G401.6 (cell line): ENCODE measurements around the gene OTX2.

Experiments
- FAIRE-seq: peaks from 2 replicates; lab custom pipeline; 2012; peaks lifted over from hg19 to GRCh38; lab: Jason Lieb, UNC

OTX2 gene

DNA sequence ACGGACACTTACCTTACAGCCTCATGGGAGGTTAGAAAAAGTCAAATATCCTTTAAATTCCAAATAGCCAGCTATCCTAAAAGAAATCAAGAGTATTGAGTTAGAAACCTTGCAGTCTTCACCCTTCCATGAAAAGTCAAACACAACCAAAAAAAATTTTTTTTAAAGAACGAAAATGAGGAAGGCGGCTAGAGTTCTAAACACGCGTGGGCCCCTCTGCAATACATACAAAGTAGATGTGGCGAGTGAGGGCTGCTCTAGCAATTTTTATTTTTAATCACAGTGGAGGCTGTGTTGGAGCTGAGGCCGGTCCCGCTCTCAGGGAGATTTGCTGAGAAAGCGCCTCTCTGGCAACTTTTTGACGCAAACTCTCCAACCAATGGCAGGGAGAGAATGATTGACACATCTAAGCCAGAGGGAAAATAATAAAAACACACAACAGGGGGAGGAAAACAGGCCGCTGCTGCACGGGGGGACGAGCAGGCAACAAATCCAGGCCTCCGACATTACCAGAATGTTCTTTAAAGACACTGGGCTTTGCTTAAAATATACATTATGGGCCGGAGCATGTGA is at the start of gene OTX2:
Gene OTX2 (minus strand): TSS at position 333 of the 573 bp plus-strand sequence. CDS start 5,023 bp downstream, outside the sequence.
- FAIRE-seq: peak; percentile 98

DNA sequence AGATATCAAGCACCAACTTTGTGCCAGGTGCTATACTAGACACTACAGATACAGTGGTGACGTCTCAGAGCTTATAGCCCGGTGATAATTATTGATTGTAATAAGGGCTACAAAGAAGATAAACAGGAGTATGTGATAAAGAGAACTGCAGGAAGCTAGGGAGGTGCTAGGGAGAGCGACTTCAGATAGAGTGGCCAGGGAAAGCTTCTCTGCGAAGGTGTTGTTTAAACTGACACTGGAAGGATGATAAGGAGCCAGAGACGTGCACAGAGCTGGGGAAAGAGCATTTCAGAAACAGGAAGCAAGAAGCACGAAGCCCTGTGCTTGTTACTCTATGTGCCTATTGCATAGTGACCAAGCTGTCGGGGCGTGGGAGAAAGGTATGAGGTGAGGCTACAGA is 48.1 kb upstream of the OTX2 start:
- no peak for FAIRE-seq

DNA sequence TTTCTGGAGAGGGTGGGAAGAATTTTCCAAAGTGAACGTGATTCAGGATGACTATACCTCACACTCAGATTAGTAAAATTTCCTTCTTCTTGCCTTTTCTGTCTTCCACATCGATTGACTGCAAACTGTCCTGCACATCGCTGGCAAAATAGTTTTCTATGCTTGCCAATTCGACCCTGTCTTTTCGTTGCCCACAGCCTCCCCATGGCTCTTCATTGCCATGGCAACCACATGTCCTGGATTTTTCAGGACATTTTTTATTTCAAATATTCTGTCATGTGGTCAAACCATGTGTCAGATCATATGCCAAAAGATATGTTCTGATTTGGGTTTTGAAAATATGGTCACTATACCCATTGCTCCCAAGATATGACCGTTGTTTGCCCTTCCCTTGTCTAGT is 46.9 kb upstream of the OTX2 start:
- FAIRE-seq: no peak

DNA sequence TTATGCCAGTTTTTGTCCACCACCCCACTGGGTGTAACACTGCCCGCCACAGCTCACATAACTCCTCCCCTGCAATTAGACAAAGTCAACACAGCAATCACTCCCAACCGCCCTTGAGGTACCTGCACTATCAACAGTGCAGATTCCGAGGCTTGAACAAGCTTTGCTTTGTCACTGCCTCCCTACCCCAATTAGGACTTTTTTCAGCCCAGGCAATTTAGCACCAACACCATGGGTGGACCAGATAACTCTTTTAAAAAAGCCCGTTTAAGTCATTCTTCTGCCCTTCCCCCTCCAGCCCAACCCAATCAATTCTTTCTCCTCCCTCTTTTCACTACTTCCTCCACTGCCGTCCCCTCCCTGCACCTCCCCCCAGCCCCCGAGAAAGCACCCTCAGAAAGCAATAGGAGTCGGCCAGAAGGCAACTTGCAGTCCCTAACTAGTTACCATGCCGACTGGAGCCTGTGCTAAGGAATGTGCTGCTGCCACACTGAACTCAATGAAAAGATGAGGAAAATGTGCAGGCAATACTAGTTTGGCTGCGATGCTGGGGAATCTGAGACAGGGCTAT is 45.7 kb upstream of the OTX2 start:
- FAIRE-seq: peak; percentile 90

DNA sequence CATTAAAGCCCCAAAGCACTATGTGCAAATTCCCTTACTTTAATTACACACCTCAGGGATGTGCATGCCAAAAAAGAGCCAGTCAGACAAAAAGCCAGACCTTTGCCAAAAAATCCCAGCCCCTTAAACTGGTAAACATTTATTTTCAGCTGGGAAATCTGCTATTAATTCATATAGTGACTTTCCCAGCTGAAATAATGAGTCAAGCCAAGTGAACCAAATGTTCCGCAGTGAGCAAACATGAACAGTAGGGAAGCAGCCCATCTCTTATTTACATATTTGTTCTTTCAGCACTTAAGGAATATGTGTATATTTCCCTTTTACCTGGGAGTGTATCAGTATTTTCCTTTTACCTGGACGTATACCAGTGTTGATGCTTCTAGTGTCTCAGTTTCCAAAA is 44.0 kb upstream of the OTX2 start:
- FAIRE-seq: no peak

DNA sequence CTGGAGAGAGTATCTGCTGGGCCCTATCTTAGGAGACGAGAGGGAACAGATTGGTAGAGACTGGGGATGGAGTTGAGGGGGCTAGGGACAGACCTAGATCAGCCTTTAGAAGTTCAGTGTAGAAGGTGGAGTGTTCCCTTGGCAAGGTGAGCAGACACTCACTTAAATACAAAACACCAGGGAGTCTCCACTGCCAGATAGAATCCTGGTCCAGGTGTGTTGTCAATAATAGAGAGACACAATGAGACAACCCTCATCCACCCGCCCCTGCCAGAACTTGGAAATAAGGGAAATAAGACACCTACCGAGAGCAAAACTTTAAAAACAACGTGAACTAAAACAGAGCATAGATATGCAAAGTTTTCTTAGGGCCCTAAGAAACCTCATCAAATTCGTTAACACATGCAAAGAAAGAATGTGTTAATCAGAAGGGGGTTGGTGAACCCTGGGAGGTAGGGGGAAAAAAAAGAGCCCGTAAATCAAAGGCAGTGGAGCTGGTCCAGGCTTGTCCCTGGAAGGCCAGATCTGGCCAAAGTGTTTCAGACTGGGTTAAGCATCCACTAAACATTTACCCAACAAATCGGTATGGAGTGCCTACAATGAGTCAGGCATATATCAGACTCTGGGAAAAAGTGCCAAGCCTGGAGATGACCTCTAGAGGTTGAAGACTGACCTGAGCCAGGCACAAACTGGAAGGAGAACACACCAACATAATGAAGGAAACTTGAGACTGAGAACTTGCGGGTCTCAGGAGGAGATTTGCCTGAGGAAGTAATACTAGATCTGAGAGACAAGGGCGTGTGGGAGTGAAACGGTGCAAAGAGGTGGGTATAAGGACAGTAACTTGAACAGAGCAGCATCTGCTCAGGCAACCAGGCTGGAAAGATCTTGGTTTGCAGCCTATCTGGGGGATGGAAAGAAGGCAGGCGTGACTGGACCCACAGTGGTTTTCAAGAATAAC is 37.0 kb upstream of the OTX2 start:
- no peak for FAIRE-seq

DNA sequence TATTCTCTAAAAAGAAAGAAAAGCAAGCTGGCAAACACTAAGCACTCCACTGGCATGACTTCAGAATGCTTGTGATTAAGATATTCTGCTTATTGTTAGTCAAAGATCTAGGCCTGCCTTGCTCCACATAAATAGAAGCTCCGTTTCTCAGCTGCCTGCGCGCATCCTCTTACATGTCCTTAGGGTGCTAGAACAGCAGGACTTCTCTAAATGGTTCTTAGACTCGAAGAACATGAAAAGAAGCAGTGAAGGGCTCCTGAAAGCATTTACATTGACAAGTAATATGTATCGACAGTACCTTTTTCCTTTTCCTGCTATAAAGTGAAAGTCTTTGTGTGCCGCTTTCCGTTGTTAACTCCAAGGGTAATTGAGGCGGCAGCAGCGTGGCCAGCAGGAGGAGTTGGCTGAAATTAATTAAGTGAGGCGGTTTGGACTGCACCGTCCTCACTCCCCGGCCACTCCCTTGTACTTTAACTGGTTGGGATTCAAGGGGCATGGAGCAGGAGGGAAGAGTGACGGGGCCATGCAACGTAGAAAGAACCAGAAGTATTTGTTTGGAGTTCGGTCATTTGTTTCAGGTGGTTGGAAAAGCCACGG is 34.2 kb upstream of the OTX2 start:
- no peak for FAIRE-seq

DNA sequence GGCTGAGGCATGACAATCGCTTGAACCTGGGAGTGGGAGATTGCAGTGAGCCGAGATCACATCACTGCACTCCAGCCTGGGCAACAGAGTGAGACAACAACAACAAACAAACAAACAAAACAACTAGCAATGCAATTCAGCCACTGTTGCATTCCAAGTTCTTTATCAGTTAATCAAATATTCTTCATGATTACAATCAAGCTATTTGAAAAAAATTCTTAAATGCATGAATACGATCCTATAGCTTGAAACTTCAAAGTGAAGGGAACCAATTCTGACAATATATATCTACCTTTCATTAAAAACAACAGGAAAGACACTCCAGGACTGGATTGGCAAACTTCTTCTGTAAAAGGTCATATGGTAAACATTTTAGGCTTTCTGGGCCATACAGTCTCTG is 31.3 kb upstream of the OTX2 start:
- no peak for FAIRE-seq

DNA sequence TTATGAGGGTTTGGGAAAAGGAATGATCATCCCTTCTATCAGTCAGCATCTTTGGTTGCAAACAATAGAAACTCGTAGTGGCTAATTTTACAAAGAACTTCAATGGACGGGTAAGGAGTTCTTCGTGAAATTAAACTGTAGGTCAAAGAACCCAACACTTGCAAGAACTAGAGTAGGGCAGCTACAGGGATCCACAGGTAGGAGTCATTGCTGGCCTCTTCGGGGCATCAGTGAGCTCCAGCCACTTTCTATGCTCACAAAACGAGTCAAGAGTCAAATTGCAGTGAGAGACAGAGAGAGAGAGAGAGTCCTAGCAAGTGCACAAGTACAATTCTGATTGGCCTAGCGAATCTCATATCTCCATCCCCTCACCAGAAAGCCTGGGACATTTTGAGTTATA is 29.9 kb upstream of the OTX2 start:
- no peak for FAIRE-seq

DNA sequence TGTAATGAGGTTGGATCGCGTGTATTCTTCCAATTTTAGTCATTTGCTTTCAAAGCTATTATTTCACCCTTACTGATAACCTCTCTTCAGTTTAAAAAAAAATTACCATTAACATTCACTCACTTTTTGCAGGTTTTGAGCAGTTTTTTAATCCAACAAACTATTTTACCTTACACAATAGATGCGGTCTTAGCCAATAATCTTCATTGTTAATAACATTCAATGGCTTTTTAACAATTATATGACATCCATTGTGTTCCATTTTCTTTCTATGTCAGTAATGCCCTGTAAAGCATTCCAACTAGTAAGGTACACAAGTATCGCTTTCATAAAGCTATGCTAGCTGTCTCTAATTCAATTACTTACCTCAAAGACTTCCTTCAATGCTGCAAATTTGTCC is 18.9 kb upstream of the OTX2 start:
- no peak for FAIRE-seq

DNA sequence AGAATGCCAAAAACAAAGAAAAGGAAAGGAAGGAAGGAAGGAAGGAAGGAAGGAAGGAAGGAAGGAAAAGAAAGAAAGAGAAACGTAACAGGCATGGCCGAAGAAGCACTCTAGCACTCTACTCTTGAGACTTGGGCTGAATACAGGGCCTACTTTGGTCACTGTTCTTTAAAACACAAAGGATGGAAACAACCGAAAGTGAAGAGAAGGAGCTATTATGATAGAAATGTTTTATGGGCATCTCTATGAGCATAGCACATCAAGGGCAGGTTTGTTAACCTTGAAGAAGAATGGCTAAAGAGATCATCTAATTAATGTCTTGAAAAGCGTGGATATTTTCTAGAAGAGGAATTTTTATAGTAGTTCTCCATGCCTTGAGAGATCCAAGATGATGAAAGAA is 15.9 kb upstream of the OTX2 start:
- no peak for FAIRE-seq

DNA sequence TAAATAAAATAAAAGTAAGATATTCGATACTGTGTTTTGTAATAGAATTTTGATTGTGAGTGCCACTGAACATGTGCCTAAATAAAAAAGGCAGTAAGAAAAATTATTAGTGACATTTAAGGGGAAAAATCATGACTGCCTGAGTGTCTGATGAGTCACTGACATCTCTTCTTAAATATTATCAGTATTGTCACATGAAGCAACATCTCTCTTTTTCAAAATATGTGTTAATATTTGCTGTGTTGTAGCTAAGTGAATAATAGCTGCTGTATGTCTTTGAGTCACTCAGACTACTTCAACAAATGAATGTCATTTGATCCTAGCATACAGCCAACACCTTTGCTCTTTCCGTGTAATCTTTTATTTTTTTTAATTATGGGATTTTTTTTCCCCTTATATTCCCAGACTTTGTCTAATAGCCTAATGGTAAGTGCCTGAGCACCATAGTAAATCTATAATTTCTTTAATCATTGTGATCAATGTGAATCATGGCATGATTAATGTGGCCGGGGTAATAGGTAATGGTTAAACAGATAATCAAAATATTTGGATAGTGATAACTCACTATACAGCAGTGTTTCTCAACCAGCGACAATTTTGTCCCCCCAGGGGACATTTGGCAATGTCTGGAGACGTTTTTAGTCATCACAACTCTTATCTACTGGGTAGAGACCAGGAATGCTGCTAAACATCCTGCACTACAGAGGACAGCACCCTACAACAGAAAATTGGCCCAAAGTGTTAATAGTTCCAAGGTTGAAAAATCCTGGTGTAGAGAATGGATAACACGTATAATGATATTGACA is 11.7 kb upstream of the OTX2 start:
- no peak for FAIRE-seq

DNA sequence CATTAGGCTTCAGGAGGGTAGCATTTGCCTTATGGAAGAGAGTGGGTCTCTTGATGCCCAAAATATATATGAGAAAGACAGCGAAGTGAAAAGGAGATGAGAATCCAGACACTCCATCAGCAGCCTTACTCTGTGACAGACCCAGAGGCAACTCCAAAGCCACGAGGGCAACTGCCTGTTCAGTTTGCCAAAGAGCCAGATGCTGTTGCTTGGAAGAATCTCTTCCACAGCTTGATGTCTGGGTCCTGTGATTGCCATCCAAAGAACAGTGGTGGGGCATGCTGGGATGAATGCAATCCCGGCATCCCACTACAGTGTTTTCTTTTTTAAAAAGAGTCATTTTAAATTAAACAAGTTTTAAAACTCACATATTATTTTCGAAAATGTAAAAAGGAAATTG is 10.9 kb upstream of the OTX2 start:
- no peak for FAIRE-seq

DNA sequence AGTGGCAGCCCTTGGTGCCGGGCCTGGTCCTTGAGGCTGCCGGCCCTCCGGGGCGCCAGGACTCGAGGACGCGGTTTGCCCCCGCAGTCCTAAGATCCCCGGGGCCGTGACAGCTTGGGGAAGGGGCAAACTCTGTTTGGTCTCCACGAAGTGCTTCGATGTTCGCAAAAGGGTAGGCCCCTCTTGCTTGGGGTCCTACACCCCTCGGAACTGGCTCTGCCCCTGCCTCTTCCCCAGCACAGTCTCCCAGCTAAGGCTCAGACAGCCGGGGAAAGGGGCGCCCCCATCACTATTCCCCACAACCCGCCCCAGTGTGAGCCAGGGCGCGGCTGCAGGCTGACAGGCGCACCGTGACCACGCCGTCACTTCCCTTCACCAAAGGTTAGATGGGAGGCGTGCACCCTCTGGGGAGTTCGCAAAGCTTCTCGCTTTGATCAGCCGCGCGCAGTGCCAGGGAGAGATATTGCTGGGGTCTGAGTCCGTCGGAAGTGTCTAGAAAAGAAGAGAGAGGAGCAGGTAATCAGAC is 7.2 kb upstream of the OTX2 start:
- FAIRE-seq: no peak

DNA sequence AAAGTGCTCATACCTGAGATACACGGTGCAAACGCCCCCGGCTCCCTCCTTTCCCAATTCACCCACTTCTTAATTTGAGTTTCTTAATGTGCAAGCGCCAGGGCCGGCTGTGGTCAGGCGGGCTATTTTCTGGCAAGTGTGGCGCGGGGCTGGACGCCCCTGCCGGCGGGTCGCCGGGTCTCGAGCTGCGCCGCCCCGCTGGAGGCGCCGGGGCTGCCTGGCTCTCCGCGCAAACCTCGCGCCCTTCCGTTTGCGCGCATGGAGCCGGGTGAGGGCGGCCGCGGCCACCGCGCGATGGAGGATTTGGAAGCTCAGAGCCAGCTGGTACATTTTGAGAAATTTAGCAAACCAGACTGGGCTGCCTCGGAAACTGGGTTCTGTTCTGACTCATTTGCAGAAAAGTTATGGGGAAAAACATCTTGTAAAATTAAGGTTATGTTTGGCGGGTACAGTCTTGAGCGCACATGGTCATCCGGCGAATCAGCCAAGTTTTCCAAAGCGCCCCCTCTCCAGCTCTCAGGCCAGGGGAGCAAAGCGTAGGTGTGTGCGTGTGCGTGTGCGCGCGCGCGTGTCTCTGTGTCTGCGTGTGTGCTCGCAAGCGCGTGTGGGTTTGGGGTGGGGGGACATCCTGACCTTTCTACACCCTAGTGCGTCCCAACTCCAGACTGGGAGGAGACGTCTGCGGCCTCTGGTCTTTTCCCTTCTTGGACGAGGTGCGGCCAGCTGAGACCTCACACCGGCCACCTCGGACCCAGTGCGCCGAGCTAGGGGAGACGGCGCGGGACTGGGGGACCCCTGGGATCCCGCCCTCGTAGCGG is 6.5 kb upstream of the OTX2 start:
- no peak for FAIRE-seq

DNA sequence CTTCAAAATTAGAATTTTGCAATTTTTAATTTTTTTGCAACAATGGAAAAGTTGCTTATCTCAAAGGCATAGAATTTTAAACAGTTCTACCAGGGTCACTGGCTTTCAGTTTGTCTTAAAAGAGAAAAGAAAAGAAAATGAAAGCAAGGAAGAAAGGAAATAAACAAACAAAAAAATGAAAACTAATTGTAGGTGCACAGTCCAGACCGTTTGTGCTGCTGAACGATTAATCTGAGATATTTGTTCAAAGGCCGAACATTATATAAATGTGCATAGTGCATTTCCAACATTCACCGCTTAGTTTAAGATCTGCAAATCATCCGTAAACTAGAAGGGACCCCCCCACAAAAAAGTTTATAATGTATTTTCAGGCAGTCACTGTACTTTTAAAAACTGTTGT is 5.5 kb upstream of the OTX2 start:
- FAIRE-seq: no peak

DNA sequence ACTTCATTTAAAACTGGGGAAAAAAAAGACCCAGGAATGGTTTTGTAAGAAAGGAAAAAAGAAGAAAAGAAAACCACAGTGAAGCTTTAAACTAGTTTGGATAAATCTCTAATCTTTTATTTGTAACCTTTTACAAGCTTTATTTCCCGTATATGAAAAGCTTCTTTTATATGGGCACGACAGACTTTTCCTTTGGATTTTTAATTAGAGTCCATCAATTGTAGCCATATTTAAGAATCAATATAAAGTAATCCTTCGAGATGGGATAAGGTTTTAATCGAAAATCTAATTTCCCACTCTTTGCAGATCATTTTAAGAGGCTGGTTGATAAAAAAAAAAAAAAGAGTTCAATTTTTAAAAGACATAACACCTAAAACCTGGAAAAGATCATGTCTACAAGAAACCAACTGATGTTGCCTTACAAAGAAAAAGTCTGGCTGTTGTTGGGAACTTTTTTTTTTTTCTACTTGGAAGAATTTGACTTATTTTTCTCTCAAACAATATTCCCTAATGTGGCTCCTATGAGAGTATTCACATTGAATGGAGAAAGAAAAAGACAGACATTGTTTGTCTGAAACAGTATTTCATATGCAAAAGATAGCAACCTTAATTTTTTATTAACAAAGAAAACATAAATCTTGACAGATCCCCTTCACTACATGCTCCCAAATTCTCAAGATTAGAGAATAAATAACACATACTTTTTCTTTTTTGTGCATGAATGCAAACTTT is 4.9 kb upstream of the OTX2 start:
- FAIRE-seq: peak; percentile 92

DNA sequence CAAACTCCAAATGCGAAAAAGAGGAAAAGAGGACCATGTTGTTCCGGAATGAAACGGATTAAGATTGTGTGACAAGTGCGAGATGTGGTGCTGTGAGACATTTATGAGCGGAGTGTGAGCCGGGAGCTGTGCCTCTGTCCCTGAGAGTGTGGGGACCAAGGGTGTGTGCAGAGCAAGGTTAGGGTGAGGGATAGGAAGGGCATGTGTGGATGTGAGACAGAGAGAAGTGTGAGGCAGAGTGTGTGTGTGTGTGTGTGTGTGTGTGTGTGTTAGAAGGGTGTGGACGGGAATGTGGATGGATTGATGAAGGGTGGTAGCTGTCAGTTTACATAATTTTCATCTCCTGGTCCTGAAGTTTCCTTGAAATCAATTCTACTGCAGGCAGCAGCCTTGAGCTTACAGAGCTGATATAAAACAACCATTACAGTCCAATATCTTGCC is 4.3 kb upstream of the OTX2 start:
- FAIRE-seq: no peak

DNA sequence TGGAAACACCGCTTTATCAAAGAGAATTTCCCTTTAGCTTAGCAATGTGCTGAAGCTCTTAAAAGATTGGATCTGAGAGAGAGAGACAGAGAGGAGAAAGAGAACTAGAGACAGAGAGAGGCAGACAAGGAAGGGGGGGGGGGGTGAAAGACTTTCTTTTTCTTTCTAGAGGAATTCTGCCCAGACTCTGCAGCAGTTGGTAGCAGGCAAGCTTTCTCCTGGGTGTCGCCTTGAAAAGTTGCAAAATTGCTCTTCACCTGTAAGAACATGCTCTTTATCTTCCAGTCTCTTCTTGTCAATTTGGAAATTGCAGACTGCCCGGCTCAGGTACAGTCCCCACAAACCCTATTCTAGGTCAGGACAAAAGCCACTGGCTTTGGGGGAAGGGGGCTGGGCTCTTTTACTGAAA is 2.9 kb upstream of the OTX2 start:
- no peak for FAIRE-seq
